HG03565 (cell line): ENCODE measurements around the gene FAM114A2.
A peak's percentile ranks its signal among the peaks of the same experiment; 100 is the strongest.
"Not testable (repeated sequence)": the region's sequence is repeated elsewhere in the genome, so short reads cannot be mapped to it uniquely, and the experiment has no call there.

ENCODE experiments used
- ATAC-seq: cut with Tn5 transposase; IDR thresholded peaks from one replicate; pipeline ENCODE4 v1.9.1; 2021; ENCODE audit warnings: mild to moderate bottlenecking, moderate library complexity; ENCODE audit not compliant: unreplicated experiment

Gene FAM114A2

GRCh38 chr5:154049636-154050035, 10.9 kb upstream of the FAM114A2 start:
- ATAC-seq = no peak

DNA sequence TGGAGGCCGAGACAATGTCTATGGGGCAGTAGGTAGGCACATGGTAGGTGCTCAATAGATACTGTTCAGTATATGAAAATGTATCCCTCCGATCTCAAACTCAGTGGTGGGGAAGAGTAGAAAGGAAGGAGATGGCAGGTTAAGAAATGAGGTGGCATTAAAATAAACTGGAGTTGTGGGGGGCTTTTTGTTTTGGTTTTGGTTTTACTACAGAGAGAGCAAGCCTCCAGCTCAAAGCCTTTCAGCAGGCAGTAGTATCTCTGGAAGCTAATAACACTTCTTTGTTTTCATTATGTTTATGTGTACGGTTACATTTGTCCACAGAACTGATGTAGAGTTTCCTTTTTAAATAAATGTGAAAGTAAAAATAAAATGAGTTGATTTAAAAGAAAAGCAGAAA, 8.6 kb upstream of the FAM114A2 start:
- ATAC-seq = peak; percentile 50

DNA sequence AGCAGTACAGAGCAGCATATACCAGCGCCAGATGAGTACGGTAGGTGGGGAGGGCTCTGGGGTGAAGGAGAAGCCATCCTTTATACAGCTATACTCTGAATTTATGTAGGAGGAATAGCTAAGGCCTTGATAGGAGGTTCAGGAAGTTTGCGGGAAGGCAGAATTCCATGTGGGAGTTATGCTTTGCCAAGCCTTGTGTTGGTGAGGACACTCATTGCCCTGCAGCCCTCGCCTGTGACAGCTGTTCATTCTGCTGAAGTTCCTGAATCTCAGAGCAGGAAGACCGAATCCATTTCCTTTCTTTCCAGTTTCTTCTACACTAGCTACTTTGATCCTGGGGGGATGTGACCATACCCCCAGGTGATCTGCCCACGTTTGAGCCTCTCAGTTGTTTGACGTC, 7.8 kb upstream of the FAM114A2 start:
- ATAC-seq = no peak

DNA sequence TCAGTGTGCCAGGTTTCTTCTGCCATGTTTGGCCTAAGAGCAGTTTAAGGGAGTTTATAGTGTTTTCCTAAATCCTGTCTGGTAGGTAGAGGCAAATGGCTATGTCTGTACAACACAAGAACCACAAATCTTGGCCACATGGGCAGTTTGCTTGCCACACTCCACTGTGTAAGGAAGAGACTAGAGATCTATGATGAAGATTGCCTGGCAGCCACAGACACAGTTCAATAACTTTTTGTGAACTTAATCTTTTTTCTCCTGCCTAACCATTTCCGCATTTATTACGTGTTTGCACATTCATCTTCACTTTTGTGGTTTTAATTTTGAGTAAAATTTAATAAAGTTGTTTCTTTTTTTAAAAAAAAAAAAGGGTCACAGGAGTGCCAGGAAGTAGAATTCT, 5.9 kb upstream of the FAM114A2 start:
- no peak for ATAC-seq

- ATAC-seq = no peak
Measured at GRCh38 chr5:154044099-154044498, 5.4 kb upstream of the FAM114A2 start.

DNA sequence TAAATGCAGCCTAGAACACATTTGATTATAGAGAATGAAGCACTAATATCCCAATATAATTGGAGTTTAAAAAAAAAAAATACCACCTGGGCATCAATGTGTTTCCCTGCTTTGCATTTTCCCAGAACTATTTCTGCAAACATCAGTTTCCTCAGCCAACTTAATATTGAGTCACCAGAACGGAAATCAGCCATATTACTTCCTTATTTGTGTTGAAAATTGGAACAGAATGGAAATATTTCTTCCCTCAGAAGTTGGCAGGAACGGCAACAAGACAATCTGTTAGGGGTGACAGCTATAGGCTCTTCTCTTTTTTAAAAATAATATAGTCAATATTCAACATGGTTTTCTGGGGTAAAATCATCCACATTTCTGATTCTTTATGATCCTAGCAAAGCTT, 4.1 kb upstream of the FAM114A2 start:
- no peak for ATAC-seq

DNA sequence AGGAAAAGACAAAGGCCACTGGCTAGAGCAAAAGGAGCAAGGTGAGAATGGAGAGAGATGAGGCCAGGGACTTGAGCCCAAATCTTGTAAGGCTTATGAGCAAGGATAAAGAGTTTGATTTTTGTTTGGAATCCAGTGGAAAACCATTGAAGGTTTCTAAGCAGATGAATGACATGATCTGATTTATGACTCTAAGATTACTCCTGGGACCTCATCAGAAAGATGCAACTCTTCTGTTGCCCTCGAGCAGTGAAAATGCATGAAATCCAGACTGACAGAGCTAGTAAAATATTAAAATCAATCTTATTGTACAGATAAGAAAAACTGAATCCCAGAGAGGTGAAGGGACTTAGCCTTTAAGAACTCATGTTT, 734 bp upstream of the FAM114A2 start:
- ATAC-seq = no peak

DNA sequence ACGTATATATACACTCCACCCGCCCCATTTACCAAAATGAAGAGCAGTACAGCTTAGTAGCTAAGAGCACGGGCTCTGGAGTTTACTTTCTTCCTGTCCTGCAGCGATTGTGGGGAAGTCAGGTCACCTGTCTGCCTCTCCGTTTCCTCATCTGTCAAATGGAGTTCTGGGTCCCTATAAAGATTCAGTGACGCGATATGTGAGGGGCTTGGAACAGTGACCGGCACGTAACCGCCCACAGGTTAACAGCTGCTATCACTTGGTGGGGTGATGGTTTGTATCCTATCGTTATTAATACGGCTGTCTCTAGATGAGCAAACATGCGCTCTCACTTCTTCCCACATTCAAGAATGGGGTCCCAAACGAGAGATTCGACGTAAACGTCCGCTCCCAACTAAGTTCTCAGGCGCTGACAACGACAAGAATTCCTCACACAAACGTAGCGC, 426 bp downstream of the FAM114A2 start:
- ATAC-seq = peak; percentile 42

DNA sequence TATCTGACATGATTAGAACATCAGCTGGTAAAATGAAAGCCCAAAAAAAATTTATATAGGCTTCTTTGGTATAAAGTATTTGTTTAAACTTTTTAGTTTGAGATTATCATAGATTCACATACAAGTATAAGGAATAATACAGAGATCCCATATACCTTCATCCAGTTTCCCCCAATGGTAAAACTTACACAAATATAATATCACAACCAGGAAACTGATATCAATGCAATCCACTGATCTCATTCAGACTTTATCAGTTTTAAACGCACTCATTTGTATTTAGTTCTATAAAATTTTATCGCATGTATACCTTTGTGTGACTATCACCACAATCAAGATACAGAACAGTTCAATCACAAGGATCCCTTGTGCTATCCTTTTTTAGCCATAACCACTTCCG, 3.8 kb downstream of the FAM114A2 start:
- ATAC-seq = no peak

DNA sequence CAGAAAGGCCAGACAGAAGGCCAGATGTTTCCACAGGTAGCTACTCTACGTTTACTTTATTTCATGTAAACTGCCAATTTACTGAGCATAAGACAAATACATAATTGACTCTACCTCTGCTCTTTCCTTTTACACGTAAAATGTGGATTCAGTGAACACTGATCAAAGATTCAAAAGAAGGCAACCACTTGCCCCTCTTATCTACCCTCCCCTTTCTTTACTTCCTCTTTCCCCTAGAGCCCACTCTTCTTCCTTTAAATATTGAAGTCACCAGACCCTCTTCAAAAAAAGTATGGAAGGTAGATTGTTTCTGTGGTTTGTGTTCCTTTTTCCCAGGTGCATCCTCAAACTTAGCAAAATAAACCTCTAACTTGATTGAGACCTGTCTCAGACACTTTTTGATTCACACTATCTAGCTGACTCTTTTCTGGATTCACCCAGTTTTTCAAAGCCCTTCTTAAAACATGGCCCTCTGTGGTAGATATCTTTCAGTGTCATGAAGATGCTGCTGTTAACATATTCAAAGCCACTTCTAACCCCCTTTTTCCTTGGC, 6.7 kb downstream of the FAM114A2 start:
- no peak for ATAC-seq

- ATAC-seq = no peak
Measured at GRCh38 chr5:154025951-154026350, 12.8 kb downstream of the FAM114A2 start.

GRCh38 chr5:154018919-154019318, 19.8 kb downstream of the FAM114A2 start:
- not testable (repeated sequence) for ATAC-seq

GRCh38 chr5:154015071-154015693, 23.5 kb downstream of the FAM114A2 start:
- no peak for ATAC-seq

DNA sequence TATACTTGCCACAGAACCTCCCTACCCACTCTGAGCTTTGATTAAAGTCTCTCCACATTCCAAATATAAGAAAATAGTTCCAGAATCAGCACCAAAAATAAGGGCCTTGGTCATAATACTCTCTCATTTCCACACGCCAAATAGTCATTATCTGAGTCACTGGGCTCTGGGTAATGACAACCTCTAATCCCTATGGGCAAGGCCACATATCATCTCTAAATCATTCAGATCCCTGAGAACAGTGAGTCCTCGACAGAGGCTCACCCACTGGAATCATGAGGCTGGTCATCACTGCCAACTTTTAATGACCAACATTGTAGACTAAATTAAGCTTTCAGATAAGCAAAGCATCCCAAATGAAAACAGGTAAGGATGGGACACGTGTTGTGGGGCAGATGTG, 28.1 kb downstream of the FAM114A2 start:
- ATAC-seq = no peak

- no peak for ATAC-seq
Measured at GRCh38 chr5:154005648-154006047, 33.1 kb downstream of the FAM114A2 start.

DNA sequence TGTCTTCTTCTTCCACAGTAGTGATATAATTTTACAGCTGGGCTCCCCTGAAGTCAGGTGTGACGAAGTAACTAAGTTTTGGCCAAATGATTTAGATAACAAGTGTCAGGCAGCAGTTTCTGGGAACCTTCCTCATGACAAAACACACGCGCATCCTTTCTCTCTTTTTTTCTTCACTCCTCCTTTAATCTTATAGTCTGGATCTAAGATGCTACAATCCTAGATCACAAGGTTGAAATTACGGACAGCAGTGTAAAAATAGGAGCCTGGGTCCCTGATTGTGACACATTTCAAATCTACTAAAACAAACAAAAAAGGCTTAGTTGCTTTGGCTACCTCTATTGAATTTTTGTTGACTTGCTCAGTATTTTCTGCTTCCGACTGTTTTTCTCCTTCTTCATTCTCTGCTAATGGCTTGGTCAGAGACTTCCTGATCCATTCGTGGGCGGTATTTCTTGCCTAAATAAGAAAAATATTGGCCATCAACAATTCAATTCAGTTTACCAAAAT, 36.1 kb downstream of the FAM114A2 start:
- ATAC-seq = no peak

DNA sequence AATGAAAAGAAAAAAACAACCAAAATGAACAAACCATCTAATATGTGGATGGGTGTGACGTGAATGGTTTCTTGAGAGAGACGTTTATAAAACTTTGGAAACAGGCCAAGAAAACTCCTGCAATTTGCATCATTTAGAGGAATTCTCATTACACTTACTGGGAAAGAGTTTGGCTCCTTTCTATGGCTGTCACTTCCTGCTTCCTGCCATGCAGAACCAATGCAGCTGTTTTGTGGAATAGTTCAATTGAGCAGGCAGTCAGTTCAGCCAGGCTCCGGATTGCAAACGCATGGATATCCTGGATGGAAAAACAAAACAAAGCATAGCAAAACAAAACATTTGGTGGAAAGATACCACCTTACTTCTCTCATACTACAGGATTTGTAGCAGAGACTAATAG, 36.6 kb downstream of the FAM114A2 start:
- ATAC-seq = no peak

GRCh38 chr5:154000703-154001102, 38.0 kb downstream of the FAM114A2 start:
- no peak for ATAC-seq

GRCh38 chr5:153999995-154000394, 38.7 kb downstream of the FAM114A2 start:
- ATAC-seq = no peak

- ATAC-seq = no peak
Measured at GRCh38 chr5:153998768-153999167, 39.9 kb downstream of the FAM114A2 start.

DNA sequence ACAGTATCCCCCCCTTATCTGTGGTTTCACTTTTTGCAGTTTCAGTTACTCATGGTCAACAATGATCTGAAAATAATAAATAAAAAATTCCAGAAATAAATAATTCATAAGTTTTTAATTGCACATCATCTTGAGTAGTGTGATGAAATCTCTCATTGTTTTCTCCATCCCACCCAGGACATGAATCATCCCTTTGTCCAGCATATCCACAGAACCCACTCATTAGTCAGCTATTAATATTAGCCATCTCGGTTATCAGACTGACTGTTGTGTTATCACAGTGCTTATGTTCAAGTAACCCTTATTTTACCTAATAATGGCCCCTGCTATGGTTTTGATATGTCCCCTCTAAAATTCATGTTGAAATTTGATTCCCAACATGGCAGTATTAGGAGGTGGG, 40.7 kb downstream of the FAM114A2 start:
- no peak for ATAC-seq

DNA sequence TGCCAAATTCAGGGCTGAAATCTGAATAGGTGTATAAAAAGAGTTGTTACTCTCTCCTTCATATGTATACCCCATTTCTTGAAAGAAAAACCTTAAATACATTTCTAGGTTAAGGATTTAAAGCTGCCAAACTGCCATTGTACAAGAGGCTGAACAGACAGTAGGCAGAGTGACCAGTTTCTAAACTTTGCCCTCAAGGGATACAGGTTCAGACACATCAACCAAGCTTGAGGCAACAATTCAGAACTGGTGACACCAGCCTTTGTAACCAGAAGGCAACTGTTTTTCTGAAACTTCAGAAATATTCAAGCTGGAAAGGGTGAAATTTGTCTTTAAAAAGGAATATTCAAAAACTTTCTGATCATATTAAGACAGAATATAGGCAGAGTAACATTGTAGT, 47.5 kb downstream of the FAM114A2 start:
- ATAC-seq = no peak

GRCh38 chr5:153988510-153988909, 50.2 kb downstream of the FAM114A2 start:
- no peak for ATAC-seq
